ENCODE measurements around the gene STAT5B. TPM values are rescaled to one million over a fixed set of nuclear protein-coding genes. Genes with fewer than 3 reads are reported as not detected.

The STAT5B gene
- total and polyA plus RNA-seq, 2 of the 13 experiments (the other 11 are each of a cell fraction or from before 2014, with no cell fraction given) = 21.0 to 42.8 TPM

- TF ChIP-seq, protein P1, sequence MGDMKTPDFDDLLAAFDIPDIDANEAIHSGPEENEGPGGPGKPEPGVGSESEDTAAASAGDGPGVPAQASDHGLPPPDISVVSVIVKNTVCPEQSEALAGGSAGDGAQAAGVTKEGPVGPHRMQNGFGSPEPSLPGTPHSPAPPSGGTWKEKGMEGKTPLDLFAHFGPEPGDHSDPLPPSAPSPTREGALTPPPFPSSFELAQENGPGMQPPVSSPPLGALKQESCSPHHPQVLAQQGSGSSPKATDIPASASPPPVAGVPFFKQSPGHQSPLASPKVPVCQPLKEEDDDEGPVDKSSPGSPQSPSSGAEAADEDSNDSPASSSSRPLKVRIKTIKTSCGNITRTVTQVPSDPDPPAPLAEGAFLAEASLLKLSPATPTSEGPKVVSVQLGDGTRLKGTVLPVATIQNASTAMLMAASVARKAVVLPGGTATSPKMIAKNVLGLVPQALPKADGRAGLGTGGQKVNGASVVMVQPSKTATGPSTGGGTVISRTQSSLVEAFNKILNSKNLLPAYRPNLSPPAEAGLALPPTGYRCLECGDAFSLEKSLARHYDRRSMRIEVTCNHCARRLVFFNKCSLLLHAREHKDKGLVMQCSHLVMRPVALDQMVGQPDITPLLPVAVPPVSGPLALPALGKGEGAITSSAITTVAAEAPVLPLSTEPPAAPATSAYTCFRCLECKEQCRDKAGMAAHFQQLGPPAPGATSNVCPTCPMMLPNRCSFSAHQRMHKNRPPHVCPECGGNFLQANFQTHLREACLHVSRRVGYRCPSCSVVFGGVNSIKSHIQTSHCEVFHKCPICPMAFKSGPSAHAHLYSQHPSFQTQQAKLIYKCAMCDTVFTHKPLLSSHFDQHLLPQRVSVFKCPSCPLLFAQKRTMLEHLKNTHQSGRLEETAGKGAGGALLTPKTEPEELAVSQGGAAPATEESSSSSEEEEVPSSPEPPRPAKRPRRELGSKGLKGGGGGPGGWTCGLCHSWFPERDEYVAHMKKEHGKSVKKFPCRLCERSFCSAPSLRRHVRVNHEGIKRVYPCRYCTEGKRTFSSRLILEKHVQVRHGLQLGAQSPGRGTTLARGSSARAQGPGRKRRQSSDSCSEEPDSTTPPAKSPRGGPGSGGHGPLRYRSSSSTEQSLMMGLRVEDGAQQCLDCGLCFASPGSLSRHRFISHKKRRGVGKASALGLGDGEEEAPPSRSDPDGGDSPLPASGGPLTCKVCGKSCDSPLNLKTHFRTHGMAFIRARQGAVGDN (CRISPR knock-in tag; IDR thresholded peaks at IDR 0.05) = peak; percentile 44; the same call in 1 of the 2 replicates
- TF ChIP-seq MAZ (IDR thresholded peaks at IDR 0.05; ENCODE audit: borderline replicate concordance, low read depth, low read length) = no peak
- TF ChIP-seq MAZ (CRISPR knock-in tag; IDR thresholded peaks at IDR 0.05; ENCODE audit: low read depth) = 0 out of 2 replicates have a peak, but pooled peaks have one; percentile 7
- 0 out of 2 replicates have a peak, but pooled peaks have one; percentile 68 for TF ChIP-seq ZNF263 (CRISPR knock-in tag; IDR thresholded peaks at IDR 0.05)
- TF ChIP-seq ZNF234 (CRISPR knock-in tag; conservative IDR thresholded peaks at IDR 0.05) = 0 out of 2 replicates have a peak, but pooled peaks have one; percentile 11
- peak; percentile 15; the same call in 1 of the 2 replicates for TF ChIP-seq TBX2 (CRISPR knock-in tag; IDR thresholded peaks at IDR 0.05; ENCODE audit: borderline replicate concordance)
- TF ChIP-seq, protein P2, sequence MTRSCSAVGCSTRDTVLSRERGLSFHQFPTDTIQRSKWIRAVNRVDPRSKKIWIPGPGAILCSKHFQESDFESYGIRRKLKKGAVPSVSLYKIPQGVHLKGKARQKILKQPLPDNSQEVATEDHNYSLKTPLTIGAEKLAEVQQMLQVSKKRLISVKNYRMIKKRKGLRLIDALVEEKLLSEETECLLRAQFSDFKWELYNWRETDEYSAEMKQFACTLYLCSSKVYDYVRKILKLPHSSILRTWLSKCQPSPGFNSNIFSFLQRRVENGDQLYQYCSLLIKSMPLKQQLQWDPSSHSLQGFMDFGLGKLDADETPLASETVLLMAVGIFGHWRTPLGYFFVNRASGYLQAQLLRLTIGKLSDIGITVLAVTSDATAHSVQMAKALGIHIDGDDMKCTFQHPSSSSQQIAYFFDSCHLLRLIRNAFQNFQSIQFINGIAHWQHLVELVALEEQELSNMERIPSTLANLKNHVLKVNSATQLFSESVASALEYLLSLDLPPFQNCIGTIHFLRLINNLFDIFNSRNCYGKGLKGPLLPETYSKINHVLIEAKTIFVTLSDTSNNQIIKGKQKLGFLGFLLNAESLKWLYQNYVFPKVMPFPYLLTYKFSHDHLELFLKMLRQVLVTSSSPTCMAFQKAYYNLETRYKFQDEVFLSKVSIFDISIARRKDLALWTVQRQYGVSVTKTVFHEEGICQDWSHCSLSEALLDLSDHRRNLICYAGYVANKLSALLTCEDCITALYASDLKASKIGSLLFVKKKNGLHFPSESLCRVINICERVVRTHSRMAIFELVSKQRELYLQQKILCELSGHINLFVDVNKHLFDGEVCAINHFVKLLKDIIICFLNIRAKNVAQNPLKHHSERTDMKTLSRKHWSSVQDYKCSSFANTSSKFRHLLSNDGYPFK (CRISPR knock-in tag; IDR thresholded peaks at IDR 0.05; ENCODE audit: borderline replicate concordance) = peak; percentile 24; the same call in 1 of the 2 replicates
- 0 out of 2 replicates have a peak, but pooled peaks have one; percentile 1 for TF ChIP-seq MAFG (CRISPR knock-in tag; IDR thresholded peaks at IDR 0.05)
- peak; percentile 69; the same call in 1 of the 2 replicates for TF ChIP-seq ZBTB34 (CRISPR knock-in tag; IDR thresholded peaks at IDR 0.05)
- TF ChIP-seq, protein P3, sequence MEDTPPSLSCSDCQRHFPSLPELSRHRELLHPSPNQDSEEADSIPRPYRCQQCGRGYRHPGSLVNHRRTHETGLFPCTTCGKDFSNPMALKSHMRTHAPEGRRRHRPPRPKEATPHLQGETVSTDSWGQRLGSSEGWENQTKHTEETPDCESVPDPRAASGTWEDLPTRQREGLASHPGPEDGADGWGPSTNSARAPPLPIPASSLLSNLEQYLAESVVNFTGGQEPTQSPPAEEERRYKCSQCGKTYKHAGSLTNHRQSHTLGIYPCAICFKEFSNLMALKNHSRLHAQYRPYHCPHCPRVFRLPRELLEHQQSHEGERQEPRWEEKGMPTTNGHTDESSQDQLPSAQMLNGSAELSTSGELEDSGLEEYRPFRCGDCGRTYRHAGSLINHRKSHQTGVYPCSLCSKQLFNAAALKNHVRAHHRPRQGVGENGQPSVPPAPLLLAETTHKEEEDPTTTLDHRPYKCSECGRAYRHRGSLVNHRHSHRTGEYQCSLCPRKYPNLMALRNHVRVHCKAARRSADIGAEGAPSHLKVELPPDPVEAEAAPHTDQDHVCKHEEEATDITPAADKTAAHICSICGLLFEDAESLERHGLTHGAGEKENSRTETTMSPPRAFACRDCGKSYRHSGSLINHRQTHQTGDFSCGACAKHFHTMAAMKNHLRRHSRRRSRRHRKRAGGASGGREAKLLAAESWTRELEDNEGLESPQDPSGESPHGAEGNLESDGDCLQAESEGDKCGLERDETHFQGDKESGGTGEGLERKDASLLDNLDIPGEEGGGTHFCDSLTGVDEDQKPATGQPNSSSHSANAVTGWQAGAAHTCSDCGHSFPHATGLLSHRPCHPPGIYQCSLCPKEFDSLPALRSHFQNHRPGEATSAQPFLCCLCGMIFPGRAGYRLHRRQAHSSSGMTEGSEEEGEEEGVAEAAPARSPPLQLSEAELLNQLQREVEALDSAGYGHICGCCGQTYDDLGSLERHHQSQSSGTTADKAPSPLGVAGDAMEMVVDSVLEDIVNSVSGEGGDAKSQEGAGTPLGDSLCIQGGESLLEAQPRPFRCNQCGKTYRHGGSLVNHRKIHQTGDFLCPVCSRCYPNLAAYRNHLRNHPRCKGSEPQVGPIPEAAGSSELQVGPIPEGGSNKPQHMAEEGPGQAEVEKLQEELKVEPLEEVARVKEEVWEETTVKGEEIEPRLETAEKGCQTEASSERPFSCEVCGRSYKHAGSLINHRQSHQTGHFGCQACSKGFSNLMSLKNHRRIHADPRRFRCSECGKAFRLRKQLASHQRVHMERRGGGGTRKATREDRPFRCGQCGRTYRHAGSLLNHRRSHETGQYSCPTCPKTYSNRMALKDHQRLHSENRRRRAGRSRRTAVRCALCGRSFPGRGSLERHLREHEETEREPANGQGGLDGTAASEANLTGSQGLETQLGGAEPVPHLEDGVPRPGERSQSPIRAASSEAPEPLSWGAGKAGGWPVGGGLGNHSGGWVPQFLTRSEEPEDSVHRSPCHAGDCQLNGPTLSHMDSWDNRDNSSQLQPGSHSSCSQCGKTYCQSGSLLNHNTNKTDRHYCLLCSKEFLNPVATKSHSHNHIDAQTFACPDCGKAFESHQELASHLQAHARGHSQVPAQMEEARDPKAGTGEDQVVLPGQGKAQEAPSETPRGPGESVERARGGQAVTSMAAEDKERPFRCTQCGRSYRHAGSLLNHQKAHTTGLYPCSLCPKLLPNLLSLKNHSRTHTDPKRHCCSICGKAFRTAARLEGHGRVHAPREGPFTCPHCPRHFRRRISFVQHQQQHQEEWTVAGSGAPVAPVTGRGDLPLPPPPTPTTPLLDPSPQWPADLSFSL (CRISPR knock-in tag; IDR thresholded peaks at IDR 0.05) = no peak
- TF ChIP-seq MTA1 (CRISPR knock-in tag; IDR thresholded peaks at IDR 0.05; ENCODE audit: borderline replicate concordance) = peak; percentile 39; the same call in 1 of the 2 replicates
- TF ChIP-seq HIVEP1 (CRISPR knock-in tag; IDR thresholded peaks at IDR 0.05) = 0 out of 2 replicates have a peak, but pooled peaks have one; percentile 30
Measured at GRCh38 chr17:42288803-42289610, 12.8 kb upstream of the STAT5B start (continued).
